HG02973 (cell line): ENCODE measurements around the gene DDX1.

ENCODE experiments used
- ATAC-seq: cut with Tn5 transposase; IDR thresholded peaks from one replicate; pipeline ENCODE4 v1.9.1; 2021; ENCODE audit warnings: moderate library complexity; ENCODE audit not compliant: unreplicated experiment

The DDX1 gene

GRCh38 chr2:15561574-15562344 is 29.9 kb upstream of the DDX1 start:
- peak; percentile 26 for ATAC-seq

DNA sequence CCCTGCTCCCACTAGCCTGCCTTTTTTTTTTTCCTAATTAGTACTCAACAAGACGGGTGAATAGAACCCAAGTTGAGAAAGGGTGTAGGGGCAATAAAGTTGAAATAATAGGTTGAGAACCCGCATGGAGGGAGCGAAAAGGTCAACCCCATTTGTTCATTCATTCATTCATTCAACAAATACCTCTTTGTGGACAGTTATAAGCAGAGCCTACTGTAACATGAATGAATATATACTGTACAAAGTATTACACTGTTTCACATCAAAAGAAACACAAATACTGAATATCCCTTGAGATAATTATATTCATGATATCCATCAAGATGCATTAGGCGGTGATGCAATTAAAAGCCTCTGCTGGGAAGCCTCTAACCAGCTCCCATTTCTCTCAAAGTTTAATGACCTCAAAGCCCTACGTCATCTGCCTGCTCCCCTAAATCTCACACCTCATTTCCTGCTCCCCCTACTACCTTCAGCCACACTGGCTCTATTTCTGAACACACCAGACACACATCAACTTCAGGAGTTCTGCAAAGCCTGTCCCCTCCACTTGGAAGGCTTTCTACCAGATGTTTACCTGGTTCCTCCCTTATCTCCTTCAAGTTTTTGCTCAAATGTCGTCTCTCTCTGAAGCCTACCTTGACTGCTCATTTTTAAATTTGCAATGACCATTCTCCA is 29.2 kb upstream of the DDX1 start:
- no peak for ATAC-seq

GRCh38 chr2:15563227-15564100 is 28.2 kb upstream of the DDX1 start:
- no peak for ATAC-seq

- no peak for ATAC-seq
These were observed 26.3 kb upstream of the DDX1 start for GRCh38 chr2:15565392-15565791.

- ATAC-seq = no peak
These were observed 25.5 kb upstream of the DDX1 start for GRCh38 chr2:15565994-15566671.

GRCh38 chr2:15566912-15567311 is 24.8 kb upstream of the DDX1 start:
- no peak for ATAC-seq

DNA sequence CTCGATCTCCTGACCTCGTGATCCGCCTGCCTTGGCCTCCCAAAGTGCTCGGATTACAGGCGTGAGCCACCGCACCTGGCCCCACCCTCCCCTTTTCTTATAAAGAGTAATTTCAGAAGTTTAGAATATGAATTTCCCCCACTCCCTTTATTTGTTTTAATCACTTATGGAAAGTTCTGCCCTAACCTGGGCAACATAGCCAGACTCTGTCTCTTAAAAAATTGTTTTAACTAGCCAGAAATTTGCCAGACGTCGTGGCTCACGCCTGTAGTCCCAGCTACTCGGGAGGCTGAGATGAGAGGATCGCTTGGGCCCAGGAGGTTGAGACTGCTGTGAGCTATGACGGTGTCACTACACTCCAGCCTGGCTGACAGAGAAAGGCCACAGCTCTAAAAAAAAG is 22.8 kb upstream of the DDX1 start:
- no peak for ATAC-seq

- no peak for ATAC-seq
These were observed 21.6 kb upstream of the DDX1 start for GRCh38 chr2:15570104-15570503.

DNA sequence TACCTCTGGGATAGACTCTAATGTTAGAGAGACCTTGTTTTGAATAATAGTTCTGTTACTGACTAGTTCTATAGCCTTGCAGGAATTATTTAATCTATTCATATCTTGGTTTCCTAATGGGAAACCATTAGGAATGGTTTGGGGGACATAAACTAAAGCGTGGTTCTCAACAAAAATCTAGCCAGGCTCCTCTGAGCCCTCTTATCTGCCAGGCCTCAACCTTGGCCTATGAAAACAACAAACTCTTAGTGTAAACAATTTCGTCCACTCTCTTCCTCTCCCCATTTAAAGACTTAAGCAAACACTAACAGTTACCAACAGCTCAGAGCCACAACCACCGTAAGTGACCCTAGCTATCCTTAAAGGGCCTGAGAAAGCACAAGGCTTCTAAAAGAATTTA is 19.9 kb upstream of the DDX1 start:
- ATAC-seq = no peak

- peak; percentile 88 for ATAC-seq
These were observed 14.5 kb upstream of the DDX1 start for GRCh38 chr2:15577071-15577735.

- ATAC-seq = no peak
These were observed 12.0 kb upstream of the DDX1 start for GRCh38 chr2:15579641-15580040.

DNA sequence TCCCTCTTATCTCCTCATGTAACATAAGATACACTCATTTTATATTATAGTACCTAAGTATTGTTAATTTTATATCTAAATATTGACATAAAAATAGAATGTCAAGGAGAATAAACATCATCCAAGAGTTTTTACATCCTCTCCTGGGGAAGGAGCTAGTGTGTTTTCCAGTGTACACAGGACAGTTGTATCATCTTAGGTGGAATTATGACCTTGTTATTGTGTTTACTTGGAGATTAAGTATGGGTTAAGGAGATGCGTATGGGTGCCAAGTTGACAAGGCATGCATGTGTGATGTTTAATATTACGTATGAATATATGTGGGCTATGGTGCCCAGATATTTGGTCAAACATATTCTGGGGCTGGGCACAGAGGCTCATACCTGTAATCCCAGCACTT is 11.2 kb upstream of the DDX1 start:
- no peak for ATAC-seq

- ATAC-seq = no peak
These were observed 8.8 kb upstream of the DDX1 start for GRCh38 chr2:15582710-15583357.

- ATAC-seq = no peak
These were observed 7.8 kb upstream of the DDX1 start for GRCh38 chr2:15583826-15584225.

DNA sequence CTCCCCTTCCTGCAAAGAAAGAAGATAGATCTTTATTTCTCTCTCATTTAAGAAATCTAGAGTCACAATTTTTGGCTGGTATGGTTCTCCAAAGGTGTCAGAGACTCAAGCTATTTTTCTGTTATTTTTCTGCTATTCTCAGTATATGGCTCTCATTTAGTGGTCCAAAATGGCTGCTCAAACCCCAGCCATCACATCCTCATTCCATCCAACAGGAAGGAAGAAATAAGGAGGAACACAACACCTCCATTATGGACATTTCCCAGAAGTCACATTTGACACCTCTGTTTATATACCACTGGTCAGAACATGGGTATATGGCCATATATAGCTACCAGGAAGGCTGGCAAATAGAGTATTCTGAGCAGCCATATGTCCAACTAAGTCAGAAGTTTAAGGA is 7.4 kb upstream of the DDX1 start:
- no peak for ATAC-seq

GRCh38 chr2:15584767-15585469 is 6.8 kb upstream of the DDX1 start:
- ATAC-seq = no peak

GRCh38 chr2:15588329-15588919 is 3.2 kb upstream of the DDX1 start:
- no peak for ATAC-seq

DNA sequence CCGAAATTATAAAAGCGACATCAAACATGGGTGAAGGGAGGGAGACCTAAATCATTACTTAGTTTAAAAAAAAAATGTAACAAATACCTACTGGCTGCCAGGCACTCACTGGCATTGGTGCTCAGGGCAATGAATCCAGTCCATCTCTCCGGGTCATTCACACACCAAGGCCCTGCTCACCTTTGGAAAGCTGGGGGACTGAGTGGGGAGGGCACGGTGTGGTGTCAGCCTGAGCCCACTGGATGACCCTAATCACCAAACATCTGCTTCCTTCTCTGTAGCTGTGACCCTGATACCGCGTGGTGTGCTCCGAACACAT is 336 bp upstream of the DDX1 start:
- ATAC-seq = no peak

DNA sequence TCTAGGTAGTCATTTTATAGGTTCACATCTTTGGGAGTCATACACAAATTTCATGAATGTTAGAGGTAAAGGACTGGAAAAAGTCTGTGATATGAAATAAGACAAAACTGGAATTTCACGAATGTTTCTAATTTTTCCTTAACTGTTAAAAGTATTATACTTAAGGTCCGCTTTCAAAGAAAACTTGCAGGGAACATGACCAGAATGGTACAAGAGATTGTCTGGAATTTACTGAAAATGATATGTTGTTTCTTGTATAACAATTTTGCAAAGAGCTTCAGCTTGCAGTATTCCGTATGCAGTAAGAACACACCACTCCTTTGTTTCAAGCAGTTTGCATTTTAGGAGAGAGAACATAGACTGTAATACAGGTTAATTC is 1.6 kb downstream of the DDX1 start:
- ATAC-seq = no peak
